ENCODE data around the gene KLF5.

DNA sequence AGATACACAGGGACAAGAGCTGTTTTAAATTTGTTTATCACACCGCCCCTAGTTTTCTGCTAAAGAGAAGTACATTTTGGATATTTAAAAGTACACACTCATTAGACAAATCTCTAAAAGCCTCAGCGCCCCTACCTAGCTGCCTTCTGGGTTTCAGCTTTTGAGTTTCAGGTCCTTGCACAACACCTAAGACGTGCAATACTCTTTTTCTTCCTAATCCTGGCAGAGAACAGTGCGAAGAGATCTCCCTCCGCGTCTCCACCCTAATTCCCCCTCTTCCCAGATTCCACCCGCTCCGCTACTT, 421 bp upstream of the KLF5 start:
- TF ChIP-seq YY1 (IDR thresholded peaks at IDR 0.05; ENCODE audit: insufficient read depth, insufficient read length) (no peak), SUZ12 (IDR thresholded peaks at IDR 0.05; ENCODE audit: extremely low read depth, insufficient read depth, insufficient read length) (no peak), ZNF274 (IDR thresholded peaks at IDR 0.05; ENCODE audit: low read depth, low read length) (no peak)
